ENCODE data around the gene DNER.

- TF ChIP-seq CTCF (IDR thresholded peaks at IDR 0.05; ENCODE audit: low read depth, low read length), result no peak
- TF ChIP-seq EZH2phosphoT487 (IDR thresholded peaks at IDR 0.05; ENCODE audit: low read depth), result no peak
Measured at GRCh38 chr2:229437467-229437866, 276.9 kb downstream of the DNER start.

All from OCI-LY3 (cell line).